Upper lobe of left lung (tissue), 6 donors: ENCODE data around the gene PHF21B. TPM values are rescaled to one million over a fixed set of nuclear protein-coding genes. Genes with fewer than 3 reads are reported as not detected.

Source experiments
- ATAC-seq, 2 donors: fragments of 200-7000 bp; cut with Tn5 transposase; one replicate each; pipeline ENCODE4 v1.9.1; 2022; ENCODE audit warnings: mild to moderate bottlenecking in 2 of 2, moderate library complexity in 2 of 2; ENCODE audit not compliant: low FRiP score in 2 of 2
- DNase-seq, 2 donors: peaks; one replicate each; pipeline ENCODE4 v3.0.0-alpha.2; 2019 to 2020
- H3K27ac ChIP-seq, 4 donors: fragments of 200-600 bp; sonication (generic); one replicate each; pipeline ENCODE4 v1.5.1; 2016 to 2019
- H3K27me3 ChIP-seq, 4 donors: fragments of 200-600 bp; sonication (generic); one replicate each; pipeline ENCODE4 v1.5.1; 2017 to 2019
- H3K36me3 ChIP-seq, 4 donors: fragments of 200-600 bp; sonication (generic); one replicate each; pipeline ENCODE4 v1.5.1; 2016 to 2019
- H3K4me1 ChIP-seq, 4 donors: fragments of 200-600 bp; sonication (generic); one replicate each; pipeline ENCODE4 v1.5.1; 2018 to 2019
- H3K4me3 ChIP-seq, 4 donors: fragments of 200-600 bp; sonication (generic); one replicate each; pipeline ENCODE4 v1.5.1; 2017 to 2019; ENCODE audit warnings: mild to moderate bottlenecking in 2 of 4, moderate library complexity in 1 of 4
- H3K9me3 ChIP-seq, 4 donors: fragments of 200-600 bp; sonication (generic); one replicate each; pipeline ENCODE4 v1.5.1; 2018 to 2019
- EP300 ChIP-seq, 4 donors: sonication (generic); formaldehyde crosslinking; IDR thresholded peaks; one replicate each; pipeline ENCODE4 v1.5.1; 2017; ENCODE audit warnings: antibody characterized with exemption in 4 of 4, control low read depth in 2 of 4
- POLR2A ChIP-seq, 4 donors: fragments of 450-650 bp; IDR thresholded peaks; one replicate each; pipeline ENCODE4 v1.5.1; 2016 to 2017; ENCODE audit warnings: antibody characterized with exemption in 4 of 4, mild to moderate bottlenecking in 2 of 4
- POLR2AphosphoS5 ChIP-seq, 2 donors: sonication (generic); formaldehyde crosslinking; IDR thresholded peaks; one replicate each; pipeline ENCODE4 v1.5.1; 2017; ENCODE audit warnings: antibody characterized with exemption in 2 of 2
- WGBS, 2 donors: methylation state at CpG; one replicate each; pipeline ENCODE4 v1.1.5; 2017 to 2018; 5-methylcytosine and 5-hydroxymethylcytosine counted together
- total RNA-seq, 6 donors: library from RNA; depleted of rRNA in 4 of 6; stranded (reverse); fragments of >200 nt in 4 of 6; gene quantifications; one replicate each; pipeline versions ENCODE4 v1.1.0 to v1.2.1, GENCODE V29; 2016 to 2021
- TF ChIP-seq, protein P1 (sequence below), 6 experiments: fragments of 450-650 bp in 4 of 6; fragments of 200-600 bp in 2 of 6; sonication (generic) in 2 of 6; IDR thresholded peaks; one replicate each; pipeline ENCODE4 v1.5.1; 2016 to 2019; ENCODE audit warnings: antibody characterized with exemption in 6 of 6
- donor health status: DM: no; HTN: no; CAD: no; lungs with moderate emphysema.
- donor health status: DM: no; HTN: yes; CAD: no; lungs with severe emphysema.

The PHF21B gene
- total RNA-seq, 6 donors from 2014 or later: 0.06 to 0.24 TPM; not detected in 4

DNA sequence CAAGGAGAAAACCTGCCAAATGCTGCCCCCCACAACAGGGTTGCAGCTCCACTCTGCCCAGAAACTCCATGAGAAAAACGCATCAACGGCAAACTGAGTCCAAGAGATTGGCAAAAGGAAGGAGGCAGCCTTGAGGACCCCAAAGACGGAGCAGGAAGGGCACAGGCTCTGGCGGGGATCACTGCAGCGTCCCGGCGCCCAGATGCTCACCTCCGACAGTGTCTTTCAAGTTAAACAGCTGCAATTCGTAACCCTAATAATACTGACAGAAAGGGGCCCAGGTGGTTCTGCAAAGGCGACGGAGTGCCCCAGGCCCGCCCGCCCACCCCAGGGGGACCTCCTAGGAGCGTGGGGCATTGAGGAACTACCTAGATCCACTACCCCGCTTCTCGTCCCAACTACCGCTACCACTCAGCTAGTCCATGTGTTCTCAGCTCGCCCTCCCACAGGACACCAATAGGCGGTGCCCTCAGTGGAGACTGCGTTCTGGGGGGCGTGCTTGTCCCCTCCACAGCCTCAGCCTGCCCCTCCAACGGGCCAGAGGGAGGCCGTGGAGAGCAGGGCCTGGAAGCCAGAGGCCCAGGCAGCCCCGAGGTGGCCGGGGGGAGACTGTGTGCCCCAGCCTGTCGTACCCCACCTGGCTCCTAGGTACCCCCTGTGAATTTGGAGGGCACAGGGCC is 127.4 kb downstream of the PHF21B start:
- H3K4me3 ChIP-seq: no peak overlapping the region
- ATAC-seq (no peak), DNase-seq (peak in 1 of 2 donors; percentile 52)
- no peaks in the 10 kb centered on the region for H3K36me3 ChIP-seq
- TF ChIP-seq, protein P1, sequence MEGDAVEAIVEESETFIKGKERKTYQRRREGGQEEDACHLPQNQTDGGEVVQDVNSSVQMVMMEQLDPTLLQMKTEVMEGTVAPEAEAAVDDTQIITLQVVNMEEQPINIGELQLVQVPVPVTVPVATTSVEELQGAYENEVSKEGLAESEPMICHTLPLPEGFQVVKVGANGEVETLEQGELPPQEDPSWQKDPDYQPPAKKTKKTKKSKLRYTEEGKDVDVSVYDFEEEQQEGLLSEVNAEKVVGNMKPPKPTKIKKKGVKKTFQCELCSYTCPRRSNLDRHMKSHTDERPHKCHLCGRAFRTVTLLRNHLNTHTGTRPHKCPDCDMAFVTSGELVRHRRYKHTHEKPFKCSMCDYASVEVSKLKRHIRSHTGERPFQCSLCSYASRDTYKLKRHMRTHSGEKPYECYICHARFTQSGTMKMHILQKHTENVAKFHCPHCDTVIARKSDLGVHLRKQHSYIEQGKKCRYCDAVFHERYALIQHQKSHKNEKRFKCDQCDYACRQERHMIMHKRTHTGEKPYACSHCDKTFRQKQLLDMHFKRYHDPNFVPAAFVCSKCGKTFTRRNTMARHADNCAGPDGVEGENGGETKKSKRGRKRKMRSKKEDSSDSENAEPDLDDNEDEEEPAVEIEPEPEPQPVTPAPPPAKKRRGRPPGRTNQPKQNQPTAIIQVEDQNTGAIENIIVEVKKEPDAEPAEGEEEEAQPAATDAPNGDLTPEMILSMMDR (IDR thresholded peaks at IDR 0.05): no peak
- TF ChIP-seq POLR2A (IDR thresholded peaks at IDR 0.05): no peak
- no peak for TF ChIP-seq POLR2AphosphoS5 (IDR thresholded peaks at IDR 0.05)
- TF ChIP-seq EP300 (IDR thresholded peaks at IDR 0.05): no peak
- no peak overlapping the region for H3K27ac ChIP-seq
- no peaks in the 10 kb centered on the region for H3K4me1 ChIP-seq
- no peaks in the 10 kb centered on the region for H3K9me3 ChIP-seq
- WGBS, 2 donors: 90% methylated on average over 26 of the region's 26 CpGs
- no peaks in the 10 kb centered on the region for H3K27me3 ChIP-seq

DNA sequence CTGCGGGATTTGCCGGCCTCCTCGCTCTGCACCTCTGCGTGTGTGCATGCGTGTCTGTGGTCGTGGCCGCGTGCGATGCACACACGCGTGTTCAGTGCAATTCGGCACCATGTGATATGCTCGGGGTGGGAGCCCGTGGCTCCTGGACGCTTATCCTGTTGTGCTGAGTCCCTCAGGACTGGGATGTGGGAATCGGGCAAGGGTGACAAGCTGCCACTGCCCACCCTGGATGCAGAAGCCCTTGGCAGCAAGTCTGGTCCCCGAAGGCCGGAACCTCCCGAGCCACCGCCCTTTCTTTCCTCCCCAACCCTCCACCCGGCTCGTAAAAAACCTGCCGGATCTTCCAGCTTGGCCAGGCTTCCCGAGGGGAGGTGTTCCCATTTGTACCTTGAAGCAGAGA is 128.2 kb downstream of the PHF21B start:
- Histone ChIP-seq H3K4me1 (no peaks in the 10 kb centered on the region), H3K4me3 (no peak overlapping the region), H3K27me3 (no peaks in the 10 kb centered on the region), H3K36me3 (no peaks in the 10 kb centered on the region), H3K9me3 (peaks cover 0 to 6% (median 0%) of the 10 kb centered on the region in 4 donors), H3K27ac (no peak overlapping the region)
- ATAC-seq (no peak), DNase-seq (peak in 1 of 2 donors; percentile 57)
- WGBS, 2 donors: 85 to 90% methylated on average over 19 to 23 of the region's 24 CpGs
- no peak for TF ChIP-seq POLR2A (IDR thresholded peaks at IDR 0.05)
- TF ChIP-seq, protein P1 (IDR thresholded peaks at IDR 0.05): no peak
- no peak for TF ChIP-seq EP300 (IDR thresholded peaks at IDR 0.05)
- TF ChIP-seq POLR2AphosphoS5 (IDR thresholded peaks at IDR 0.05): no peak

DNA sequence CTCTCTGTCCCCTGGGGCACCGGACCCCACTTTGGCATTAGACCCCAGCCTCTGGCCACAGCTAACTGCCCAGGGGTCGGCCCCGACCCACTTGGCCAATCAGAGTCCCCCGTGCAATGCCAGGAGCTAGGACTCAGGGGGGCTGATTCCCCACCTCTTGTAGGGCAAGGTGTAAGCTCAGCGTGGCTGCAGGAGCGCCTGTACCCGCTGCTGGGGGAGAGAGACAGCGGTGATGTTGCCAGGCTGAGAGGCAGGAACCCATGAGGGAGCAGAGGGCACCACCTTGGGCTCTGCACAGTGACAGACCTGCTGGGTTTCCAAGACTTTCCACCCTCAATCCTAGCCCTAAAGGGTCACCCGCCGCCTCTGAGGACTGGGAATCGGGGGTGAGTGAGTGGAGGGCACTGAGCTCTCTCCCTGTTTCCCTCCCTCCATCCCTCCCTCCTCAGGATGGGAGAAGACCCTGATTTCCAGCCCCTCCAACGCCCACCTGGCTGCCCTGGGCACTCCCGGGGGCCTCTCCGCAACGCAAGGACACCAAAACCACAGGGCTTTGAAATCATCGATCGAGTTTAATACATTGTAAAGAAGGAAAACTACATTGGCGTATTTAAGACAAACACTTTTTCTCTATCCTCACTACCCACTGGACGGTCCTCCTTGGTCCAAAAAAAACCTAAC is 129.1 kb downstream of the PHF21B start:
- Histone ChIP-seq H3K9me3 (peaks cover 0 to 6% (median 0%) of the 10 kb centered on the region in 4 donors), H3K27ac (no peak overlapping the region), H3K27me3 (no peaks in the 10 kb centered on the region), H3K36me3 (no peaks in the 10 kb centered on the region), H3K4me3 (no peak overlapping the region), H3K4me1 (no peaks in the 10 kb centered on the region)
- TF ChIP-seq EP300 (IDR thresholded peaks at IDR 0.05) (no peak), POLR2AphosphoS5 (IDR thresholded peaks at IDR 0.05) (no peak), POLR2A (IDR thresholded peaks at IDR 0.05) (no peak)
- TF ChIP-seq, protein P1 (IDR thresholded peaks at IDR 0.05): no peak
- 90 to 91% methylated on average over 18 to 19 of the region's 19 CpGs for WGBS, 2 donors
- peak in 1 of 2 donors; percentile 17 for DNase-seq
- ATAC-seq: no peak

DNA sequence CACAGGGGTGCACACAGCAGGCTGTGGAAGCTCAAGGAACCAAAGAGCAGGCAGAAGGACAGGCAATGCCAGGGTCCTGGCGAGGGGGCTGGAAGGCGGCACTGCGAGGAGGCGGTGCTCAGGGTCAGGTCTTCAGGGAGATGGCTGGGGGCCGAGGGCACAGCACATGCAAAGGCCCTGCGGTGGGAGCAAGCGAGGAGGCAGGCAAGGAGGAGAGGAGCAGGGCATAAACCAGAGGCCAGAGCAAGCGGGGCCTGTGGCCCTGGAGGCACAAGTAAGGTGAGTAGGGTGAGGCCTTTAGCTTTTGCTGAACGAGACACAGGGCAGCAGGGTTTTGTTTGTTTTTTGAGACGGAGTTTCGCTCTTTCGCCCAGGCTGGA is 130.5 kb downstream of the PHF21B start:
- ATAC-seq (peak in 1 of 2 donors; percentile 4), DNase-seq (peak; percentile 11 to 73)
- no peak overlapping the region for H3K4me3 ChIP-seq
- H3K27me3 ChIP-seq: no peaks in the 10 kb centered on the region
- 89 to 93% methylated on average over 12 of the region's 12 CpGs for WGBS, 2 donors
- H3K27ac ChIP-seq: no peak overlapping the region
- TF ChIP-seq EP300 (IDR thresholded peaks at IDR 0.05) (no peak), POLR2A (IDR thresholded peaks at IDR 0.05) (no peak), POLR2AphosphoS5 (IDR thresholded peaks at IDR 0.05) (no peak)
- TF ChIP-seq, protein P1 (IDR thresholded peaks at IDR 0.05): no peak
- H3K4me1 ChIP-seq: no peaks in the 10 kb centered on the region
- H3K36me3 ChIP-seq: no peaks in the 10 kb centered on the region
- H3K9me3 ChIP-seq: peaks cover 0 to 6% (median 0%) of the 10 kb centered on the region in 4 donors
